Body of pancreas (tissue), 4 donors: ENCODE results near the gene TMOD1.

Experiments used
- CTCF ChIP-seq, 7 experiments: fragments of 450-650 bp in 4 of 7; fragments of 200-600 bp in 3 of 7; sonication (generic) in 3 of 7; IDR thresholded peaks; one replicate each; pipeline ENCODE4 v1.5.1; 2016 to 2019; ENCODE audit warnings: antibody characterized with exemption in 7 of 7
- POLR2A ChIP-seq, 3 donors: fragments of 450-650 bp; IDR thresholded peaks; one replicate each; pipeline ENCODE4 v1.6.1; 2016; ENCODE audit warnings: antibody characterized with exemption in 3 of 3, mild to moderate bottlenecking in 2 of 3

DNA sequence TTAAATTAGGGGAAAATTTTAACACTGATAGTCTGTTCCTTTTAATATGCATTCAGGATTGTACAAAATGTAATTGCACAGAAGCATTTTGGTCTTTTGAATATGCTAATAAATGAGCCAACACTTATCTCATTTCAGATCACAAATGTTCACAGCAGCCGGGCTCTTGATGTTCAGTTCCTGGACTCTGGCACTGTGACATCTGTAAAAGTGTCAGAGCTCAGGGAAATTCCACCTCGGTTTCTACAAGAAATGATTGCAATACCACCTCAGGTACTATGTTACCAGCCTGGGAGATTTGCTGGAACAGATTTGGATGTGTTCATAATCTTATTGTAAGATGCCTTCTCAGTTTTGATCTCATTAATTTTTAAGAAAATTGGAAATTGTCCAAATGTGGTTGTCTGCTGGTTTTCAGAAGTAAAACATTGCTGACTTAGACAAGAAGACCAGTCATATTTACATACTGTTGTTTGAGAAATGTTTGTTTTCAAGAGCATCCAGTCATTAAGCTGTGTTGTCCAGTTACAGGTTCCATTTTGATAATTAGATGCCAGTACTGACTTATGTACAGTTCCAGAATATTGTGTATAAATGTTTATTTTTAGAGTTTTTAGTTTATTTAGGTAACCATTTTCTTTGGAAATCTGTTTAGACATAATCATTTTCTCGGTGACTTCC lies 23.0 kb upstream of the TMOD1 start:
- TF ChIP-seq CTCF (IDR thresholded peaks at IDR 0.05) = no peak
- no peak for TF ChIP-seq POLR2A (IDR thresholded peaks at IDR 0.05)
